Measurements from ENCODE around the gene CRTC2.

CRTC2 gene

DNA sequence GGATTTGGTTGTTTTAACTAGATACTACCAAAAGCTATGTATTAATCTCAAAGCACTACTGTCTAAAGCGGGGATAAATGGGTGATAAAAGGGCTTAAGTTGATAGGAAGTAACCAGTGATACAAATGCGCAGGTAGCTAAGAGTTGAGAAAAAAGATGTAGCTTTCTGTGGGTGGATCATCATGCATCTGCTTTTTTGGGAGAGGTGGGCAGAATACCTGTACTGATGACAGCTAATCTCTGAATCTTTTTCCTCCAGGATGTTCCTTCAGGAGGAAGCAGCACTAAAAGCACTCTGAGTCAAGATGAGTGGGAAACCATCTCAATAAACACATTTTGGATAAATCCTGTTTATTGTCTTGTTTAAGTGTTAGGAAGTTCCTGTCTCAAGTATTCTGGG is 33.4 kb upstream of the CRTC2 start:
- TF ChIP-seq, protein P1, sequence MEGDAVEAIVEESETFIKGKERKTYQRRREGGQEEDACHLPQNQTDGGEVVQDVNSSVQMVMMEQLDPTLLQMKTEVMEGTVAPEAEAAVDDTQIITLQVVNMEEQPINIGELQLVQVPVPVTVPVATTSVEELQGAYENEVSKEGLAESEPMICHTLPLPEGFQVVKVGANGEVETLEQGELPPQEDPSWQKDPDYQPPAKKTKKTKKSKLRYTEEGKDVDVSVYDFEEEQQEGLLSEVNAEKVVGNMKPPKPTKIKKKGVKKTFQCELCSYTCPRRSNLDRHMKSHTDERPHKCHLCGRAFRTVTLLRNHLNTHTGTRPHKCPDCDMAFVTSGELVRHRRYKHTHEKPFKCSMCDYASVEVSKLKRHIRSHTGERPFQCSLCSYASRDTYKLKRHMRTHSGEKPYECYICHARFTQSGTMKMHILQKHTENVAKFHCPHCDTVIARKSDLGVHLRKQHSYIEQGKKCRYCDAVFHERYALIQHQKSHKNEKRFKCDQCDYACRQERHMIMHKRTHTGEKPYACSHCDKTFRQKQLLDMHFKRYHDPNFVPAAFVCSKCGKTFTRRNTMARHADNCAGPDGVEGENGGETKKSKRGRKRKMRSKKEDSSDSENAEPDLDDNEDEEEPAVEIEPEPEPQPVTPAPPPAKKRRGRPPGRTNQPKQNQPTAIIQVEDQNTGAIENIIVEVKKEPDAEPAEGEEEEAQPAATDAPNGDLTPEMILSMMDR (IDR thresholded peaks at IDR 0.05; ENCODE audit: borderline replicate concordance, control extremely low read depth, extremely low read depth, insufficient read depth, missing control alignments): no peak
- DNase-seq (ENCODE audit: low spot score): no peak
- in situ Hi-C loops (cut with MboI; ENCODE audit: low sequenced_read_pairs, unreplicated experiment): no loop called here

DNA sequence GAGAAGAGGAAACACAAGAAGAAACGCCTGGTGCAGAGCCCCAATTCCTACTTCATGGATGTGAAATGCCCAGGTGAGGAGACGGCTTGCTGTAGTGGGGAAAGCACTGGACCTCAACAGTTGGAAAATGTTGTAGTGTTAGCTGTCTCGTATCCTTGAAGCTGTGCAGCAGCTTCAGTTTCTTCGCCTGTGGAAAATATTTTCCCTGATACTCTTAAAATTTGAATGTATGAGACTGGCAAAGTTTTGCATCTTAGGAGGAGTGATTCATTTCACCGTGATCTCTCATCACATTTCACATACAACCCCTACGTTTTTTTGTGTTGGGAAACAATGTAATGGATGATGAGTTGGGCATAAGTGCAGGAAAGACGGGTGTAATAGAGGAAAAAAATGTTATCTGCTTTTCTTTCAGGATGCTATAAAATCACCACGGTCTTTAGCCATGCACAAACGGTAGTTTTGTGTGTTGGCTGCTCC is 32.8 kb upstream of the CRTC2 start:
- in situ Hi-C loops (cut with MboI; ENCODE audit: low sequenced_read_pairs, unreplicated experiment): no loop called here
- no peak for DNase-seq (ENCODE audit: low spot score)
- TF ChIP-seq, protein P1 (IDR thresholded peaks at IDR 0.05; ENCODE audit: borderline replicate concordance, control extremely low read depth, extremely low read depth, insufficient read depth, missing control alignments): no peak

DNA sequence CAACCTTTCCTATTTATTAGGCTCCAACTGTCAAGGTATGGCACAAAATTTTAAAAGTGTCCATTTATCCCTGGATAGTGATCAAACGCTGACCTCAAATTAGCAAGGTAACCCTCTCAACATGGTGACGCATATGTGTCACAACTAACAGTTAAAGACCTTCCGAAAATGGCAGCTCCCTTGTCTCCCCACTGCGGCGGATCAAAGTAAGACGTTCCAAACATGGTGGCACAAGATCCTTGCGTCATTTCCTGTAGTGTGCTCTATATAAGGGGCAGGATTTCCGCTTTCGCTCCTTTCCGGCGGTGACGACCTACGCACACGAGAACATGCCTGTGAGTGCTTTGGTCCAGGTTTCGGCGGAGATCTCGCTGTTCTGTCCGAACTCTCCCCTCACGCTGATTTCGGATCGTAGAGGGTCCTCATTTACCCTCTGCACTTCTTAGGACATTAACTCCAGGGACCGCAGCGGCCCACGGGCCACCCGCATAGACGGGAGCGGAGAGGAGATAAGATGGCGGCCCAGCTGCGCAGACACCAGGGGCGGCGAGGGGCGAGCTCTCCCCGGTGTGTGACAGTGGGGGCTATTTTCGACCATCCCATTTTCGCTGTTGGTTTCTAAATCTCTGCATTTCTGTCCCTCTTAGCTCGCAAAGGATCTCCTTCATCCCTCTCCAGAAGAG is 32.2 kb upstream of the CRTC2 start, which contains the start of gene RPS27:
Gene RPS27, plus strand, starts transcription at position 295 of the 683 bp plus-strand sequence. Its CDS starts 35 bp downstream, at position 330.
- DNase-seq (ENCODE audit: low spot score): peak; percentile 96
- TF ChIP-seq, protein P1 (IDR thresholded peaks at IDR 0.05; ENCODE audit: borderline replicate concordance, control extremely low read depth, extremely low read depth, insufficient read depth, missing control alignments): no peak
- in situ Hi-C loops (cut with MboI; ENCODE audit: low sequenced_read_pairs, unreplicated experiment): no loop called here

DNA sequence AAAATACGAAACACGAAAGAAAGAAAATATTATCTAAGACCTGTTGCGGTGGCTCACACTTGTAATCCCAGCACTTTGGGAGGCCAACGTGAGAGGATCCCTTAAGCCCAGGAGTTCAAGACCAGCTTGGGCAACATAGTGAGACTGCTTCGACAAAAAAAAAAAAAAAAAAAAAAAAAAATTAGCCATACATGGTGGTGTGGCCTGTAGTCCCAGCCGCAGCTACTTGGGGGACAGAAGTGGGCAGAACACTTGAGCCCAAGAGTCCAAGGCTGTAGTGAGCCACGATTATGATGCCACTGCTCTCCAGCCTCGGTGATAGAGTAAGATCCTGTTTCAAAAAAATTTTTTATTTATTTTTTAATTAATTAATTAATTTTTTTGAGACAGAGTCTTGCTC is 29.2 kb upstream of the CRTC2 start:
- in situ Hi-C loops (cut with MboI; ENCODE audit: low sequenced_read_pairs, unreplicated experiment): loop anchor here (10.0 kb wide), 2 partner anchors 193 to 313 kb away; partner anchors contain the start of genes ILF2 and NPR1
- DNase-seq (ENCODE audit: low spot score): no peak
- TF ChIP-seq, protein P1 (IDR thresholded peaks at IDR 0.05; ENCODE audit: borderline replicate concordance, control extremely low read depth, extremely low read depth, insufficient read depth, missing control alignments): no peak

DNA sequence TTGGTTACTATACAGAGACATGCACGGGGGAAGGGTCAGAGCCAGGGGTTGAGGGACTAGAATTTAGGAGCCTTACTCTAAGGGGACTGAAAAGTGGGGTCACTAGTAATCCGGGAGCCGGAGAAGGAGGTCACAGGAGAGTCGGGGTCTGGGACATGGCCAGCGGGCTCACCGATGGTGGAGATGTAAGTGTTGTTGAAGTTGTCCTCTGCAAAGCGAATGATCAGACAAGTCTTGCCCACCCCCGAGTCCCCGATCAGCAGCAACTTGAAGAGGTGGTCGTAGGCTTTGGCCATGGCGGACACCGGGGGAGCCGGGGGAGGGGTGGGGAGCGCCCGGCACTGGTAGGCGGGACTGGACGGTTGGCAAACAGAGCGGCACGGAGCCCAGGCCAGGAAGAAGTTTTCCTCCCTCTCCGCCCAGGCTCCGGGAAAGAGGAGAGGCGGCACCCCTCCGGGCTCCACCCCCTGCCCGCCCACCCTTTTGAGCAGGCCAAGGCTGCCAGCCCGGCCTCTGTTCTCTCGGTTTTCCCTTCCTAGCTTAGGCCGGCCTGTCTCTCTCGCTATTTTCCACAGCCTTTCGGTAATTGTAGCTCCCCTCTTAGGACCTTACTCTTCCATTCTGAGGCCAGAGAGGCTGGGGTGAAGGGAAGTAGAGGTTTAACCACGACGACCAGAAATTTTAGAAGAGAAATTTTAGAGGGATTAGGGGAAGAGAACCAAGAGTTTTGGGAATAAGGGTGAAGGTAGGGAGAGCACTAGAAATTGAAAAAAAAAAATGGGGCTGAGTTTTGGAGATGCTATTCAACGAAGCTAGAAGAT is 27.7 kb upstream of the CRTC2 start, which contains the start of gene RAB13:
Gene RAB13, minus strand, starts transcription at position 399 of the 821 bp plus-strand sequence. Its CDS starts 103 bp downstream, at position 296.
- in situ Hi-C loops (cut with MboI; ENCODE audit: low sequenced_read_pairs, unreplicated experiment): loop anchor here (10.0 kb wide), 2 partner anchors 191 to 311 kb away; partner anchors contain the start of genes ILF2 and NPR1
- TF ChIP-seq, protein P1 (IDR thresholded peaks at IDR 0.05; ENCODE audit: borderline replicate concordance, control extremely low read depth, extremely low read depth, insufficient read depth, missing control alignments): no peak
- peak; percentile 57 for DNase-seq (ENCODE audit: low spot score)

DNA sequence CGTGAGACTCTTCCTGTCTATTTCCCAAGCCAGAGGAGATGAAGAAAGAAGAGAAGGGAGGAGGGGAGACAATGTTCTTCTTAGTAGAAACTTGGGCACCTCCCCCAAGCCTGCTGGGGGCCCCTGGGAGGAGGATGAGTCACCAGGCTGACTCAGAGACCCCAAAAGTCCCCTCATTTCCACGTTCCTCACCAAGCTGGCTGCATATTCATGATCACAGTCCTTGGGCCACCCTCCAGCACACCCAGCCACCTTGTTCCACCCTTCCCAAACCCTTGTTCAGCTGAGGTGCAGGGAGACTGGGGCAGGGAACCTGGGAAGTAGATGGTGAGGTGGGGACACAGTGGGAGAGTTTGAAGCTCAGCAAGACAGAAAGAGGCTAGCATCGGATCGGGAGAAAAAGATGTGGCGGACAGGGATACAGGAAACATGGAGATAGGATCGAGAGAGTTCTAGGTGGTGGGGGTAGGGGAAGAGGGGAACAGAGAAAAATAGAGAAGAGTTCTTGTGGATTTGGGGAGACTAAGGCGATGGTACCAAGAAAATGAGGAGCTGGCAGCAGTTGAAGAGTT is 27.0 kb upstream of the CRTC2 start:
- DNase-seq (ENCODE audit: low spot score): no peak
- TF ChIP-seq, protein P1 (IDR thresholded peaks at IDR 0.05; ENCODE audit: borderline replicate concordance, control extremely low read depth, extremely low read depth, insufficient read depth, missing control alignments): no peak
- in situ Hi-C loops (cut with MboI; ENCODE audit: low sequenced_read_pairs, unreplicated experiment): loop anchor here (10.0 kb wide), 2 partner anchors 191 to 311 kb away; partner anchors contain the start of genes ILF2 and NPR1

Measured in GM13976 (cell line).